ENCODE data around the gene PSTPIP2. TPM values are rescaled to one million over a fixed set of nuclear protein-coding genes. Genes with fewer than 3 reads are reported as not detected.

Gene PSTPIP2
- total and polyA plus RNA-seq, 2 experiments from 2014 or later: 3.8 to 6.4 TPM

- Histone ChIP-seq H3K4me2 (ENCODE audit: unreplicated experiment) (no peak overlapping the region), H3K4me3 (no peak overlapping the region), H3K79me2 (ENCODE audit: insufficient read depth) (peaks cover 60% of the 10 kb centered on the region), H2AFZ (no peak overlapping the region), H3K9me2 (ENCODE audit: insufficient read depth) (no peaks in the 10 kb centered on the region), H3K4me1 (ENCODE audit: insufficient read depth) (peaks cover 10% of the 10 kb centered on the region; the same call in 1 of the 2 replicates), H4K20me1 (ENCODE audit: insufficient read depth) (no peaks in the 10 kb centered on the region), H3K9ac (no peak overlapping the region), H3K36me3 (ENCODE audit: low read depth) (peaks cover 82% of the 10 kb centered on the region), H3F3A (ENCODE audit: insufficient read depth) (peaks cover 49% of the 10 kb centered on the region), H3K9me3 (ENCODE audit: low read depth) (no peaks in the 10 kb centered on the region), H3K27ac (no peak overlapping the region), H3K27me3 (replicated peaks; ENCODE audit: insufficient read depth) (no peaks in the 10 kb centered on the region)
- TF ChIP-seq EZH2phosphoT487 (IDR thresholded peaks at IDR 0.05; ENCODE audit: insufficient read depth, low read depth) (no peak), EZH2 (IDR thresholded peaks at IDR 0.05; ENCODE audit: insufficient read depth, poor library complexity, severe bottlenecking) (no peak)
- WGBS, 2 experiments (ENCODE audit: low coverage in 1 of 2, low lambda C conversion rate in 2 of 2, missing lambda C conversion rate in 2 of 2): 96 to 98% methylated on average over 2 of the region's 2 CpGs
- DNase-seq: no peak
- in situ Hi-C loops (cut with MboI): no loop called here
Measured at GRCh38 chr18:45939236-45939635, 132.8 kb downstream of the PSTPIP2 start.

DNA sequence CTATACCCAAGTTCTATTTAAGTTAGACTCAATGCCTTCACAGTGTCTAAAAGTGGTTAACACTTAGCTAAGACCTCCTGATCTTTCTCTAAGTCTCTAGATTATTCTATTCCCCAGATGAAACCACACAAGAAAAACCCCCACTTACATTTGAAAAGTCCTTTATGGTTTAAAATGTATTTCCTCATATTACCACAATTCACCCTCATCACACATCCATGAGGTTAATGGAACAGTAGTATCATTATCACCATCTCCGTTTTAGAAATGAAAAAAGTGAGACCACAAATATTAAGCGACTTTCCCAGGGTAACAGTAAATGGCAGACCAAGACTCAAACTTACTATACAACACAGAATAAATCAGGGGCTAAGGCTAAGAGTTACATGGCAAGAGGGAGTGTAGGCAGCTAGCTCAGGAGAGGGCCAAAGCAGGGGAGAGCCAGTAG, 133.5 kb downstream of the PSTPIP2 start:
- peaks cover 49% of the 10 kb centered on the region for H3F3A ChIP-seq (ENCODE audit: insufficient read depth)
- no peaks in the 10 kb centered on the region for H3K9me2 ChIP-seq (ENCODE audit: insufficient read depth)
- in situ Hi-C loops (cut with MboI): no loop called here
- H3K27me3 ChIP-seq (replicated peaks; ENCODE audit: insufficient read depth): no peaks in the 10 kb centered on the region
- no peak overlapping the region for H3K4me2 ChIP-seq (ENCODE audit: unreplicated experiment)
- H3K36me3 ChIP-seq (ENCODE audit: low read depth): peaks cover 83% of the 10 kb centered on the region
- no peaks in the 10 kb centered on the region for H4K20me1 ChIP-seq (ENCODE audit: insufficient read depth)
- peaks cover 61% of the 10 kb centered on the region for H3K79me2 ChIP-seq (ENCODE audit: insufficient read depth)
- H3K9me3 ChIP-seq (ENCODE audit: low read depth): no peaks in the 10 kb centered on the region
- no peak overlapping the region for H3K9ac ChIP-seq
- no peak overlapping the region for H3K4me3 ChIP-seq
- H2AFZ ChIP-seq: no peak overlapping the region
- no peak overlapping the region for H3K27ac ChIP-seq
- TF ChIP-seq EZH2 (IDR thresholded peaks at IDR 0.05; ENCODE audit: insufficient read depth, poor library complexity, severe bottlenecking): no peak
- TF ChIP-seq EZH2phosphoT487 (IDR thresholded peaks at IDR 0.05; ENCODE audit: insufficient read depth, low read depth): no peak
- peaks cover 10% of the 10 kb centered on the region; the same call in 1 of the 2 replicates for H3K4me1 ChIP-seq (ENCODE audit: insufficient read depth)
- DNase-seq: no peak
- WGBS, 2 experiments (ENCODE audit: low coverage in 1 of 2, low lambda C conversion rate in 2 of 2, missing lambda C conversion rate in 2 of 2): 99 to 100% methylated on average over 2 of the region's 2 CpGs

DNA sequence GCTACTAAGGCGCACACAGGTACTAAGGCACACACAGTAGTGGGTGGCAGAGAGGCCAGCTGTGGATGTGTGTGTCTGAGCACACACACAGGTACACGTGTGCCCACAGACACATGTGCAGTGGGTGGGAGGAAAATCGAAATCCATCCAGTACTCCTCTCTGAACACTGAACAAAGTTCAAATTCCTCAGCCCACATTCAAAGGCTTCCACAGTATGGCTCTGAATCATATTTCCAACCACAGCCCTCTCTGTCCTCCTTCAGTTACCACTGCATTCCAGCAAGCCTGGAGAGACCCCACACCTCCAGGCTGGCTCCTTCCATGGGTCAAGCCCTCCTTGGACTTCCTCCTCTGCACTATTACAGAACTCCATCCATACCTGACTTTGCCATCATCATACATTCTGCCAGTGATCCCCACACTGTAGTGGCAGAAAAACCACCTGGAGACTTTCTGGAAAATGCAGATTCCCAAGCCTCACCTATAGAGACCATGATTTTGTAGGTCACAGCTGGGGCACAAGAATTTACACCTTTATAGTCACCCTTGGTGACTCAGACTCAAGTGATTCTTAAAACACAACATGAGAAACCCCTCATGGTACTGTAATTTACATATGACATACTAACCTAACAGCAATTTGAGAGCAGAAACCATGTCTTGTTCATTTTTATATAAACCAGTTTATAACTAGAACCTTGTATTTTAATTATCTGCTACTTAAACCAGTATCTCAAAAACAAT, 136.3 kb downstream of the PSTPIP2 start:
- Histone ChIP-seq H3F3A (ENCODE audit: insufficient read depth) (peaks cover 40% of the 10 kb centered on the region), H3K27me3 (replicated peaks; ENCODE audit: insufficient read depth) (no peaks in the 10 kb centered on the region), H3K9me2 (ENCODE audit: insufficient read depth) (no peaks in the 10 kb centered on the region), H4K20me1 (ENCODE audit: insufficient read depth) (no peaks in the 10 kb centered on the region), H3K27ac (peak overlapping the region; percentile 56), H3K36me3 (ENCODE audit: low read depth) (peaks cover 80% of the 10 kb centered on the region), H3K9me3 (ENCODE audit: low read depth) (no peaks in the 10 kb centered on the region), H3K4me3 (no peak overlapping the region), H3K4me2 (ENCODE audit: unreplicated experiment) (peak overlapping the region; percentile 9), H3K79me2 (ENCODE audit: insufficient read depth) (peaks cover 77% of the 10 kb centered on the region), H2AFZ (no peak overlapping the region), H3K9ac (no peak overlapping the region), H3K4me1 (ENCODE audit: insufficient read depth) (peaks cover 10% of the 10 kb centered on the region; the same call in 1 of the 2 replicates)
- in situ Hi-C loops (cut with MboI): no loop called here
- WGBS, 2 experiments (ENCODE audit: low coverage in 1 of 2, low lambda C conversion rate in 2 of 2, missing lambda C conversion rate in 2 of 2): 78 to 85% methylated on average over 3 of the region's 3 CpGs
- DNase-seq: peak; percentile 65
- no peak for TF ChIP-seq EZH2phosphoT487 (IDR thresholded peaks at IDR 0.05; ENCODE audit: insufficient read depth, low read depth)
- TF ChIP-seq EZH2 (IDR thresholded peaks at IDR 0.05; ENCODE audit: insufficient read depth, poor library complexity, severe bottlenecking): no peak

Small RNAs within 50 kb of the gene (small RNA-seq; reads per million reads assigned to genes)
- not detected for gene RN7SKP26 (ENCODE audit: low read depth, low replicate concordance)
- gene RNU6-1278P (ENCODE audit: low read depth, low replicate concordance): not detected
- not detected for gene RNY4P37 (ENCODE audit: low read depth, low replicate concordance)

Other genes starting within 250 kb of the PSTPIP2 start
- gene SIGLEC15, start 246.6 kb downstream of the PSTPIP2 start, total RNA-seq (2014; rRNA removed; shearing (Covaris generic)): 0.22 and 0.38 TPM in 2 replicates
- 0.69 and 1.5 TPM in 2 replicates for gene SIGLEC15, start 246.6 kb downstream of the PSTPIP2 start, polyA plus RNA-seq (2016; fragmentation: Nextera tagmentation; extraction: Ambion mirVana)
- 77.7 and 77.9 TPM in 2 replicates for gene EPG5, start 104.9 kb downstream of the PSTPIP2 start, total RNA-seq (2014; rRNA removed; shearing (Covaris generic))
- 22.0 and 22.6 TPM in 2 replicates for gene EPG5, start 104.9 kb downstream of the PSTPIP2 start, polyA plus RNA-seq (2016; fragmentation: Nextera tagmentation; extraction: Ambion mirVana)
- gene ATP5F1A, start 26.0 kb upstream of the PSTPIP2 start, total RNA-seq (2014; rRNA removed; shearing (Covaris generic)): 562 and 618 TPM in 2 replicates
- gene ATP5F1A, start 26.0 kb upstream of the PSTPIP2 start, polyA plus RNA-seq (2016; fragmentation: Nextera tagmentation; extraction: Ambion mirVana): 353 and 366 TPM in 2 replicates
- 24.2 and 31.9 TPM in 2 replicates for gene HAUS1, start 32.1 kb upstream of the PSTPIP2 start, total RNA-seq (2014; rRNA removed; shearing (Covaris generic))
- gene HAUS1, start 32.1 kb upstream of the PSTPIP2 start, polyA plus RNA-seq (2016; fragmentation: Nextera tagmentation; extraction: Ambion mirVana): 33.6 and 36.9 TPM in 2 replicates